PFSK-1 (cell line): ENCODE results near the gene PRKACA.

Experiments used
- FOXP2 ChIP-seq: optimal IDR thresholded peaks from 2 replicates; pipeline ENCODE3; 2011; ENCODE audit warnings: borderline replicate concordance, control low read depth, inconsistent platforms; ENCODE audit not compliant: insufficient read depth; ENCODE audit errors: extremely low read length, extremely low read depth
- POLR2AphosphoS5 ChIP-seq: IDR thresholded peaks from 2 replicates; pipeline ENCODE4 v1.6.1; 2012; ENCODE audit warnings: low read depth, mild to moderate bottlenecking, control low read depth, low read length, moderate library complexity
- SIN3A ChIP-seq: IDR thresholded peaks from 2 replicates; pipeline ENCODE4 v1.6.1; 2012; ENCODE audit warnings: mild to moderate bottlenecking, low read length, moderate library complexity, borderline replicate concordance; ENCODE audit not compliant: insufficient read depth
- TAF1 ChIP-seq: IDR thresholded peaks from 2 replicates; pipeline ENCODE4 v1.6.1; 2012; ENCODE audit warnings: low read length, control low read depth, borderline replicate concordance; ENCODE audit not compliant: insufficient read depth
- TF ChIP-seq, protein P1 (sequence below), 2 experiments: IDR thresholded peaks; 2 replicates each; pipeline versions ENCODE4 v1.6.1 to v1.8.0; 2011 to 2012; ENCODE audit warnings: low read depth in 2 of 2, low read length in 2 of 2, control low read depth in 1 of 2, inconsistent platforms in 1 of 2, mild to moderate bottlenecking in 1 of 2, moderate library complexity in 1 of 2; ENCODE audit not compliant: insufficient read depth in 1 of 2

DNA sequence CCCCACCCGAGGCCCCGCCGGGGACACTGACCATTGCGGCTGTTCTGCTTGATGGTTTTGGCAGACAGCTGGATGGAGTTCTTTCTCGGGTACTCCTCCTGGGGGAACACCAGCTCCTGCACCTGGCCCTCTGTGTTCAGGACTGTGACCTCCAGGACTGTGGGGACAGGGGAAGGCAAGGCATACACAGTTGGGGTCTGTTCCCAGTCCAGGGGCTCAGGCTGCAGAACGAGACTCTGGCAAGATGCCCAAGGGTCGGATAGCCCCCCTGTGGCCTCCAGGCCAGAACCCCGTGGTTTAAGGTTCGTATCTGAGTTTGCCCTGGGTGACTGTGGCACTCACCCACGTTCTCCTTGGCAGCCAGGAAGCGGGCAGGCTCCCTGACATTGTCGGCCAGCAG lies 41.5 kb upstream of the PRKACA start:
- TF ChIP-seq TAF1 (no peak), SIN3A (no peak), POLR2AphosphoS5 (no peak), FOXP2 (no peak)
- TF ChIP-seq, protein P1, sequence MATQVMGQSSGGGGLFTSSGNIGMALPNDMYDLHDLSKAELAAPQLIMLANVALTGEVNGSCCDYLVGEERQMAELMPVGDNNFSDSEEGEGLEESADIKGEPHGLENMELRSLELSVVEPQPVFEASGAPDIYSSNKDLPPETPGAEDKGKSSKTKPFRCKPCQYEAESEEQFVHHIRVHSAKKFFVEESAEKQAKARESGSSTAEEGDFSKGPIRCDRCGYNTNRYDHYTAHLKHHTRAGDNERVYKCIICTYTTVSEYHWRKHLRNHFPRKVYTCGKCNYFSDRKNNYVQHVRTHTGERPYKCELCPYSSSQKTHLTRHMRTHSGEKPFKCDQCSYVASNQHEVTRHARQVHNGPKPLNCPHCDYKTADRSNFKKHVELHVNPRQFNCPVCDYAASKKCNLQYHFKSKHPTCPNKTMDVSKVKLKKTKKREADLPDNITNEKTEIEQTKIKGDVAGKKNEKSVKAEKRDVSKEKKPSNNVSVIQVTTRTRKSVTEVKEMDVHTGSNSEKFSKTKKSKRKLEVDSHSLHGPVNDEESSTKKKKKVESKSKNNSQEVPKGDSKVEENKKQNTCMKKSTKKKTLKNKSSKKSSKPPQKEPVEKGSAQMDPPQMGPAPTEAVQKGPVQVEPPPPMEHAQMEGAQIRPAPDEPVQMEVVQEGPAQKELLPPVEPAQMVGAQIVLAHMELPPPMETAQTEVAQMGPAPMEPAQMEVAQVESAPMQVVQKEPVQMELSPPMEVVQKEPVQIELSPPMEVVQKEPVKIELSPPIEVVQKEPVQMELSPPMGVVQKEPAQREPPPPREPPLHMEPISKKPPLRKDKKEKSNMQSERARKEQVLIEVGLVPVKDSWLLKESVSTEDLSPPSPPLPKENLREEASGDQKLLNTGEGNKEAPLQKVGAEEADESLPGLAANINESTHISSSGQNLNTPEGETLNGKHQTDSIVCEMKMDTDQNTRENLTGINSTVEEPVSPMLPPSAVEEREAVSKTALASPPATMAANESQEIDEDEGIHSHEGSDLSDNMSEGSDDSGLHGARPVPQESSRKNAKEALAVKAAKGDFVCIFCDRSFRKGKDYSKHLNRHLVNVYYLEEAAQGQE (IDR thresholded peaks at IDR 0.05; ENCODE audit: insufficient read depth in 1 of 2, low read depth in 2 of 2, low read length in 2 of 2): no peak
